GM18505 (cell line): Measurements from ENCODE around the gene RGL3.

Experiments used
- ATAC-seq: cut with Tn5 transposase; IDR thresholded peaks from one replicate; pipeline ENCODE4 v1.9.1; 2021; ENCODE audit not compliant: unreplicated experiment
- POLR2A ChIP-seq: IDR thresholded peaks from 4 replicates; pipeline ENCODE4 v1.6.1; 2011; ENCODE audit warnings: borderline replicate concordance; ENCODE audit not compliant: insufficient read depth, insufficient read length; ENCODE audit errors: extremely low read depth

RGL3 gene

DNA sequence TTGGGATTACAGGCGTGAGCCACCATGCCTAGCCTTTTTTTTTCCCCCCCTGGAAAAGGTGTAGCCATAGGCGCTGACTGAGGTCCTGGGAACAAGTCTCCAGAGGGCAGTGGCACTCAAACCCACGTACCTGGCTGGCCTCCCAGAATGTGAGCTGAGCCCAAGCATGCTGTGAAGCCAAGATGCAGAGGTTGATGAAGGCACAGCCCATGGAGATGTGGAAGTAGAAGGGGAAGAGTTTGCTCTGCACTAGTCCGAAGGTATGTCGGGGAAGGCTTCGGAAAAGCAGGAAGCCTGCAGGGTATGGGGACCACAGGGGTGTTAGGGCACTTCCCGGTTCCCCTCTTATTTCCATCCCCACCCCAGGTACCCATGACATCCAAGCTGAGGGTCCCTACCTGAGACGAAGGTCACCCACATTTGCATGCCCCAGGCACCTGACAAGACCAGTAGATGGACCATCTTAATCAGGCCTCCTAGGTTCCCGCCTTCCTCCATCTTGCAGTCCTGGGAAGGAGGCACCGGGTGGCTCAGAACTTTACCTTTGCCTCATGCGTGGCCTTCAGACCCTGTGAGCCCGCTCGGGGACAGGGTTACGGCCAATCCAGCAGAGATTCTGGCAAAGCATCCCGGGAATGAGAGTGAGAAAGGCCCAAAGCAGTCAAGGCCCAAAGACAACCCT, 73.9 kb downstream of the RGL3 start:
- ATAC-seq = no peak
- TF ChIP-seq POLR2A = no peak
